Activated B cell treated with CpG ODN at 0.5 μM for 24 hours (primary cell): Measurements from ENCODE around the gene CHD5. TPM values are rescaled to one million over a fixed set of nuclear protein-coding genes. Genes with fewer than 3 reads are reported as not detected.

Experiments used
- ATAC-seq: fragments of 200-7000 bp; cut with Tn5 transposase; one replicate; pipeline ENCODE4 v1.10.0; 2021; ENCODE audit warnings: low read depth, mild to moderate bottlenecking, moderate library complexity
- CTCF ChIA-PET: fragments of 350-600 bp; sonication (Branson Sonifier 250); formaldehyde crosslinking; loops from one replicate; lab custom pipeline; 2021; ENCODE audit warnings: antibody characterized with exemption; lab: Charles Lee
- POLR2A ChIA-PET: fragments of 350-600 bp; sonication (Branson Sonifier 250); formaldehyde crosslinking; loops from one replicate; lab custom pipeline; 2021; ENCODE audit warnings: antibody characterized with exemption; lab: Charles Lee
- DNase-seq: peaks from one replicate; pipeline ENCODE4 v3.0.0; 2022
- H3K27ac Mint-ChIP-seq: one replicate; pipeline ENCODE4 v1.8.0; 2020; ENCODE audit warnings: mixed read lengths
- H3K27me3 Mint-ChIP-seq: one replicate; pipeline ENCODE4 v1.8.0; 2021; ENCODE audit warnings: mixed read lengths
- H3K36me3 Mint-ChIP-seq: one replicate; pipeline ENCODE4 v1.8.0; 2021; ENCODE audit warnings: low read depth, mixed read lengths
- H3K4me1 Mint-ChIP-seq: one replicate; pipeline ENCODE4 v1.8.0; 2021; ENCODE audit warnings: mixed read lengths
- H3K4me3 Mint-ChIP-seq: one replicate; pipeline ENCODE4 v1.8.0; 2020; ENCODE audit warnings: mild to moderate bottlenecking, mixed read lengths
- H3K9me3 Mint-ChIP-seq: one replicate; pipeline ENCODE4 v1.8.0; 2020; ENCODE audit warnings: mixed read lengths
- CTCF ChIP-seq: fragments of 200-600 bp; IDR thresholded peaks from one replicate; pipeline ENCODE4 v1.8.0; 2022; ENCODE audit warnings: antibody characterized with exemption, mild to moderate bottlenecking
- intact Hi-C: fragments of 100-400 bp; cut with micrococcal nuclease; formaldehyde crosslinking; loops from one replicate; pipeline ENCODE4 v1.15.1; 2024
- total RNA-seq: library from RNA; stranded (reverse); gene quantifications from 2 replicates; pipeline ENCODE4 v1.2.3, GENCODE V29; 2022

CHD5 gene
- total RNA-seq, 1 donor from 2014 or later: 0.31 TPM

- H3K36me3 Mint-ChIP-seq: peaks cover 40% of the 10 kb centered on the region
- peaks cover 5% of the 10 kb centered on the region for H3K4me1 Mint-ChIP-seq
- ChIA-PET CTCF (no interaction called here), POLR2A (no interaction called here)
- DNase-seq (no peak), ATAC-seq (no peak)
- no peak overlapping the region for H3K27ac Mint-ChIP-seq
- H3K9me3 Mint-ChIP-seq: no peaks in the 10 kb centered on the region
- no peak for TF ChIP-seq CTCF
- intact Hi-C loops: loop anchor here (10.0 kb wide), 1 partner anchor 192 kb away; the partner anchor contains the start of gene HES3
- H3K27me3 Mint-ChIP-seq: no peaks in the 10 kb centered on the region
- no peak overlapping the region for H3K4me3 Mint-ChIP-seq
Observed at GRCh38 chr1:6052543-6053205, 127.4 kb downstream of the CHD5 start.

Other genes with a start within 250 kb of the CHD5 start
- gene NPHP4, start 187.9 kb downstream of the CHD5 start, total RNA-seq: 6.2 and 8.0 TPM in 2 replicates
- 101 and 121 TPM in 2 replicates for gene KCNAB2, start 134.4 kb downstream of the CHD5 start, total RNA-seq
- 614 and 621 TPM in 2 replicates for gene RPL22, start 19.3 kb upstream of the CHD5 start, total RNA-seq
- 3.3 and 4.1 TPM in 2 replicates for gene RNF207, start 25.8 kb upstream of the CHD5 start, total RNA-seq
- gene ICMT, start 55.6 kb upstream of the CHD5 start, total RNA-seq: 14.8 and 15.7 TPM in 2 replicates
- gene HES3, start 63.9 kb upstream of the CHD5 start, total RNA-seq: not detected in 2 replicates
- gene GPR153, start 80.8 kb upstream of the CHD5 start, total RNA-seq: 0.12 and 0.22 TPM in 2 replicates
- gene ACOT7, start 213.4 kb upstream of the CHD5 start, total RNA-seq: 12.3 and 12.7 TPM in 2 replicates
- gene HES2, start 239.6 kb upstream of the CHD5 start, total RNA-seq: not detected in 2 replicates
- gene ESPN, start 244.5 kb upstream of the CHD5 start, total RNA-seq: 0.18 TPM in 1 of 2 replicates, not detected in the other